Measurements from ENCODE around the gene SP4. TPM values are rescaled to one million over a fixed set of nuclear protein-coding genes. Genes with fewer than 3 reads are reported as not detected.

The SP4 gene
- total RNA-seq, 2 donors from 2014 or later = 12.7 to 16.8 TPM

- H3K27ac Mint-ChIP-seq = no peak overlapping the region
- H3K9me3 ChIP-seq (ENCODE audit: control insufficient read depth, low read length) = no peaks in the 10 kb centered on the region
- H3K9me3 Mint-ChIP-seq = no peaks in the 10 kb centered on the region
- no peaks in the 10 kb centered on the region for H3K36me3 ChIP-seq (ENCODE audit: control insufficient read depth, insufficient read depth, low read length)
- peaks cover 2% of the 10 kb centered on the region for H3K27me3 Mint-ChIP-seq (ENCODE audit: insufficient read depth)
- no peak for TF ChIP-seq CTCF (conservative IDR thresholded peaks at IDR 0.05)
- H3K36me3 Mint-ChIP-seq (ENCODE audit: low read depth) = no peaks in the 10 kb centered on the region
- no peaks in the 10 kb centered on the region for H3K4me1 Mint-ChIP-seq
- no peak overlapping the region for H3K4me3 Mint-ChIP-seq
- no peak overlapping the region for H3K27ac ChIP-seq (ENCODE audit: low read depth, low read length)
- no peak for DNase-seq
- H3K4me1 ChIP-seq (ENCODE audit: control insufficient read depth, insufficient read depth, low read length) = no peaks in the 10 kb centered on the region
- H3K4me3 ChIP-seq (ENCODE audit: low read length) = no peak overlapping the region
- H3K9ac ChIP-seq (ENCODE audit: extremely low read depth, low read length, poor library complexity, severe bottlenecking) = no peak overlapping the region
- H3K27me3 ChIP-seq (ENCODE audit: control insufficient read depth, insufficient read depth, low read length, poor library complexity, severe bottlenecking) = peaks cover 5% of the 10 kb centered on the region
- WGBS, 2 experiments (ENCODE audit: insufficient coverage in 1 of 2, insufficient read length in 1 of 2) = 100% methylated on average over 1 of the region's 1 CpG; no CpG with 5 or more reads in 1 of the 2 experiments
These were observed 134.5 kb downstream of the SP4 start for GRCh38 chr7:21562385-21562784.

Small RNA genes within 50 kb of the gene (microRNA-seq; reads per million reads assigned to microRNA genes)
- not detected for gene MIR1183 (ENCODE audit: borderline microRNAs expressed)

Other genes starting within 250 kb of the SP4 start
- under 1 TPM; 0.80 to 0.99 TPM for gene DNAH11, start 115.0 kb downstream of the SP4 start, total RNA-seq